GM15510 (cell line): Measurements from ENCODE around the gene ORAI2.

Experiments used
- POLR2A ChIP-seq: IDR thresholded peaks from 3 replicates; pipeline ENCODE4 v1.6.1; 2011; ENCODE audit warnings: borderline replicate concordance; ENCODE audit not compliant: insufficient read length; ENCODE audit errors: extremely low read depth

The ORAI2 gene

DNA sequence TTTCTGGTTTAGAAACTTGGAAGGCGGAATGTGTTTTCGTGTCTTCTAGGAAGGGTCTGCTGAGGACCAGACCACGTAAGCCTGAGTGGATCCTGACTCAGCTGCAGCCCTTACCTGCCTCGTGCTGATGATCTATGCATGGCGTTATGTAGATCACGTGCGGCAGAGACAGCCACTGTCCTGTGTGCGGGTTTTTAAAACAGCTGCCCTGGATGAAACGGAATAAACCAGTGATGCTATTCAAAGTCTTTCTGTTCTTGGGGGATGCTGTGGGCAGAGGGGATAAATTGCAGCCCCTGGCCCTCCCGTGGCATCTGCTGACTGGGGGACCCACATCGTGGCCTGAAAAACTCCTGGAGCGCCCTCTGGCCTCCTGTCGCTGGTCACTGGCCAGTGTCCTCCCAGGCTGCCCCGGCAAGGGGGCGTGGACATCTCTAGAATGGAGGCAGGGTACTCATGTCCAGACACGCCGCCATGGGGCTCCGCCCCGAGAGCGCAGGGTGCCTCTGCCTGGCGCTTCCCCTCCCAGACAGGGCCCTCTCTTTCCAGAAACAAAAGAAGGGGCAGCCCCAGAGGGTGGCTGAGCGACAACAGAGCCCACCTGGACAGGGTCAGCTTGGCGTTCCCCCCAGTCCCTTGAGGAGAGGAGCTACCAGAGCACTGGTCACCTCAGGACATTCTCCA is 18.1 kb downstream of the ORAI2 start:
- TF ChIP-seq POLR2A: peak; percentile 17

DNA sequence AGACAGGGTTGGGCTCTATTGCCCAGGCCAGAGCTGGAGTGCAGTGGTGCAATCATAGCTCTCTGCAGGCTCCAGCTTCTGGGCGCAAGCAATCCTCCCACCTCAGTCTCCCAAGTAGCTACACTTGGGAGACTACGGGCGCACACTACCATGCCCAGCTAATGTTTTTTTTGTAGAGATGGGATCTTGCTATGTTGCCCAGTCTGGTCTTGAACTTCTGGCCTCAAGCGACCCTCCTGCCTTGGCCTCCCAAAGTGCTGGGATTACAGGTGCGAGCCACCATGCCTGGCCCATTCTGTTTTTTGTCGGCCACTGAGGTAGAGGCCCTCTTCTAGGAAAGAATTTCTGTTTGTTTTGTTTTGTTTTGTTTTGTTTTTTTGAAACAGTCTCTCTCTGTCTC is 19.1 kb downstream of the ORAI2 start:
- no peak for TF ChIP-seq POLR2A

DNA sequence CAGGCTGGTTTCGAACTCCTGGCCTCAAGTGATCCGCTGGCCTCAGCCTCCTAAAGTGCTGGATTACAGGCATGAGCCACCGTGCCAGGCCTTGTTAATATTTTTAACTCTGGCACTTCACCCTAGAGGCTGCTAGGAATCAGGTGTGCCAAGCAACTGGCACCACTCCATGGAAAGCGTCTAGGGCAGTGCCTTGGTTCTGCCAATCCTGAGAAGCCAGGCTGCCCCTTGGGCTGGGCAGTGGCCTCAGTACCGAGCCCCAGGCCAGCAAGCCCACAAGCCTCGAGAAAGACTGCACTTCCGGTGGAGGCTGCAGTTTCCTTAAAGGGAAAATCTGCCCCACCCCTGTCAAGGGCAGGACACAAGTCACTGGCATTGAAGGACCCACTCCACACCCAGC is 19.9 kb downstream of the ORAI2 start:
- no peak for TF ChIP-seq POLR2A

DNA sequence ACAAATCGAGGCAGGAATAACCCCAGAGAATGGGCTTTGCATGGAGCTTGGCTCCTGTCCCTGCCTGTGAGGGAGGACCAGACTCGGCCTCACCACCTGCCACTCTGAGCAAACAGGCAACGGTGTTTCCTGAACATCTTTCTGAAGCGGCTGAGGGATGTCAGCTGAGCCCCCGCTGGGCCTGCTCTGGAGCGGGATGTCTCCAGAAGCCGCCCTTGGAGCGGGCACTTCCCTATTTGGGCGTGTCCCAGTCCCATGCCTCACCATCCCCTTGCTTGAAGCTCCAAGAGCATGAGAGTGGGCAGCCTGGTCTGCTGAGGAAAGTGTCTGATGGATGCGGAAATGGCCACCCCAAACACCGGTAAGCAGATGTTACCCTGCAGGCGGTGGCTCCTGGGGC is 21.1 kb downstream of the ORAI2 start:
- TF ChIP-seq POLR2A: no peak

DNA sequence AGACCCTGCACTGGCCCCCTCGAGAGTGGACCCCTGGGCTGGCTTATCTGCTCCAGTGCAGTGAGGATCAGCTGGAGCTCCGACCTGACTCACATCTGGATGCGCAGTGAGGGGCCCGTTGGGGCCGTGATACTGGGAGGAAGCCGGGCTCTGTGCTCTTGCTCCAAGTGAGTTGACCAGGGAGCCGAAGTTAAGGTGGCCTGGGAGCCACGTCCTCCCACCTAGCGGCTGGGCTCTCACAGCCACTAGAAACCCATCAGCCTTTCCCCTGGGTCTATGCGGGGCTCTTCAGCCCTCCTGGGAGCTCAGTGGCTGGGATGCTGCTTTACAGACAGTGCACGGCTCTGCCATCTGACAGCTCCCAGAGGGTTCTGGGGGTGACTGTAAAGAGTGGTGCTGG is 22.2 kb downstream of the ORAI2 start:
- no peak for TF ChIP-seq POLR2A

DNA sequence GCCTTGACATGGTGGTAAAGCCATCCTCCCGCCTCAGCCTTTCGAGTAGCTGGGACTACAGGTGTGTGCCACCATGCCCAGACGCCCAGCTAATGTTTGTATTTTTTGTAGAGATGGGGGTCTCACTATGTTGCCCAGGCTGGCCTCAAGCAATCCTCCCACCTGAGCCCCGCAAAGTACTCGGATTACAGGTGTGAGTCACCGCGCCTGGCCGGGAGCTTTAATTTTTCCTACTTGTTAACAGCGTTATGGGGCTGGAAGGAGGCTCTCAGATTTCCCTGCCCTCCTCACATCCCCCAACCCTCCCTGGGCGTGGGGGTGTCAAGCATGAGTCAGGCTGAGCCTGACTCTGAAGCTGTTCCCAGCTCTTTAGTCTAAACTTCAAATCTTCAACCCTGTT is 23.0 kb downstream of the ORAI2 start:
- TF ChIP-seq POLR2A: no peak

DNA sequence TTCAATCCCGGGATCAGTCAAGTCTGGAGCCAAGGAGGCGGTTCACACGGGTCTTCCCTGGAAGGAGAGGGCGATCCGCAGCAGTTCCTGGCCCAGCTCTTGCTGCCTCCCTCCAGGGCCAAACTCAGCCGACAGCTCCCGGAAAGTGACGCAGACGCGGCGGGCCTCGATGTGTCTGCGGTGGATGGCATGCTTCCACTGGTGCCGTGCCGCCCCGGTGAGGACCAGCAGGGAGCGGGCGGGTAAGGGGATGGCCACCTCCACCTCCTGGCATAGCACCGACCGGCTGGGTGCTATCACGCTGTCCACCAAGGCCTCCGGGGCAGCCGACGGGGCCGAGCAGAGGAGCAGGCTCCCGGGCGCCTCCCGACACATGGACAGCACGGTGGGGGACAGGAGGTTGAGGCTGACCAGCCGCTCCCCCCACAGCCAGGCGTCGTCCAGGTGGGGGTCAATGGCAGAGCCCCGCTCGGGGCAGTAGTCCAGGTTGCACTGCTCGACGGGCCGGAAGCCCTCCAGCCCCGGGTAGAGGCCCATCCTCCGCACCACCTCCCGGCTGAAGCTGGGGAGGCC is 24.1 kb downstream of the ORAI2 start:
- TF ChIP-seq POLR2A: no peak

DNA sequence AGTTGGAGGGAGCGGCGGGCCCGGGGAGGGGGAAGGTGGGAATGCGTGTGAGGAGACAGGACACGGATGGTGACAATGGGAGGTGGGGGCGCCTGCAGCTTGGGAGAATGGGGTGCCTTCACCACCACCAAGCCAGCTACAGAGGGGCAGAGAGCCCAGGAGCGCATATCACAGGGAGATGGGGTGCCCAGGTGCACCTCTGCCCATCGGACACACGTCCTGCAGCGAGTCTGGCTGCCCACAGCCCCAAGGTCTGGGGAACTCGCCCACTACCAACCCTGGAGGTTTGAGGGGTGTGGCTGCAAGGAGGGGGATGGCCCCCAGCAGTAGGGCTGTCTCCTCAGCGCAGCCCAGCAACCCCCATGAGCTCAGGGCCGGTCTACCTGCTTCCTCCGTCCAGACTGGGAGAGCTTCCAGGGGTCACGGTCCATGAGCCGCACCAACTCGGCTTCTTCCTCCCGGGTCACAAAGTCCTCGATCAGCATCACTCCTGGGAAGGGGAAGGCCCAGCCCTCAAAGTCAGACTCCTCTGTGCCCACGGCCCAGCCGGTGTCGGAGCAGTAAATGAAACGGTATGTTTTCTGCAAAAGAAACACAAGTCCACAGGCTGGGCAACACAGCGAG is 26.0 kb downstream of the ORAI2 start:
- TF ChIP-seq POLR2A: no peak

DNA sequence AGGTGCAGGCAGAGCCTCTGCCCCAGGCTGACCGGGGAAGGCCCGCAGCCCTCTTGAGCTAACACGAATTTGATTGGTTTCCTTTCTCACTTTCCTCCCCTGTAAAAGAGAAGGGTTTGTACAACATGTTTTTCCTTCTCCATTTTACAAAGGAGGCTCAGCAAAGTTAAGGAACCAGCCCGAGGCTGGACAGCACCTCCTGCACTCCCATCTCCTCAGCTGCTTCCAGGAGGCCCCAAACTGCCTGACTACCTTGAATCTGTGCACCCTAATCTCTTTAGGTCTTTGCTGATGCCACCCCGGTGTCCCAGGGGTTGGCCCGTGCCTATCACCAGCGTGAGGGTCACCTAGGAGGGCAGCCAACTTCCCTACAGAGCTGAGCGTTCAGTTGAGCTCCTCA is 27.1 kb downstream of the ORAI2 start:
- no peak for TF ChIP-seq POLR2A

DNA sequence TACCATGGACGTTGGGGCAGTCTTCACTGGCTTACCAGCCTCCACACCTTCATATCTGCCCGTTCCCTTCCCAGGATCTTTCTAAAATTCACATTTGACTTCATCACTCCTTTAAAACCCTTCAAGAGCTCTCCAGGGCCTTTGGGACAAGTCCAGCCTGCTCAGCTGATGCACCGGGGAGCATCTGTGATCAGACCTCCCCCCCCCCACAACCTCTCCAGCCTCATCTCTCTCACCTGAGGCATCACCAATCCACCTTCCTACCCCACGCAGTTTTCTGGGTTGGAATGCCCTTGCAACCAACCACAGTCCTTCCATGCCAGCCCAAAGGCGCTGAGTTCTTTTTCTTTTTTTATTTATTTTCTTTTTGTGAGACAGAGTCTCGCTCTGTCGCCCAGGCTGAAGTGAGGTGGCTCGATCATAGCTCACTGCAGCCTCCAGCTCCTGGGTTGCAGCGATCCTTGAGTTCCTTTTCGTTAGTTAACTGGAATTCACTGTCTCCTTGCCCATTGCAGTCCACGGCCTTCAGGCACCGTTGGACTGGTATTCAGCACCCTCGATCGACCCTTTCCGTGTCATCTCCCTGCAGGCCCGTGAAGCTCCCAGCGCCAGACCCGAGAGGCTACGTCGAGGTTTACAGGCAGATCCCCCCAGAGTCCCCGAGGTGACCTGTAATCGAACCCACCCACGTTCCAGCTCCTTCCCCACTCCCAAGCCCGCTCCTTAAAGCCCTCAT is 30.6 kb downstream of the ORAI2 start:
- no peak for TF ChIP-seq POLR2A

DNA sequence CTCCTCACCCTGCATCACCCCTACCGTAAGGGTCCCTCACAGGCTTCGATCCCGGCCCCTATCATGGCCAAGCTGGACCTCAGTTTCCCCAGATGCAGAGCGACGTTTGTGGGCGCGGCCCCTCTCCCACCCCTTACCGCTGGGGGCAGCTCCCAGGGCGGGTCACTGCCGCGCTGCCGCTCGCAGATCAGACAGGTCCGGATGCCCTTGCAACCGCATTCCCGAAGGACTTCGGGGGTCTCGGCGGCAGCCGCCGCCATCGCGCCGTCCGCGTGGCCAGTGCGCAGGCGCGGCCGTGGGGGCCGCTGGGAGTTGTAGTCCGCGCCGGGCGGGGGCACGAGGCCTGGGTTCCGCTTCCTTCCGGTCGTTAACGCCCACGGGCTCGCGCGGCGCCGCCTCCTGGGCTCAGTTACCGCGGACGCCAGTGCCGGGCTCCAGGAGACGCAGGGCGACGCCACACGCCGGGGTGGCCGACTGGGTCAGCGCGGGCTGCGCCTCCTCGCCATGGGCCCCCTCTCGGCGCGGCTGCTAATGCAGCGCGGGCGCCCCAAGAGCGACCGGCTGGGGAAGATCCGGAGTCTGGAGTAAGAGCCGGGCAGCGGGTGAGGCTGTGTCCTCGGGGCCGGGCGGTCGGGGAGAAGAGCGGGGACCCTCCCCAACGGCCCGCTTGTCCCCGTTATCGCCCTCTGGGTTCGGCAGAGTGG is 31.4 kb downstream of the ORAI2 start, which contains the start of the genes ALKBH4 and LRWD1:
ALKBH4 (minus strand) TSS at position 287 of the 704 bp plus-strand sequence; CDS start at position 260, 27 bp downstream.
LRWD1 (plus strand) TSS at position 408 of the 704 bp plus-strand sequence; CDS start at position 505, 97 bp downstream.
- peak; percentile 89 for TF ChIP-seq POLR2A

DNA sequence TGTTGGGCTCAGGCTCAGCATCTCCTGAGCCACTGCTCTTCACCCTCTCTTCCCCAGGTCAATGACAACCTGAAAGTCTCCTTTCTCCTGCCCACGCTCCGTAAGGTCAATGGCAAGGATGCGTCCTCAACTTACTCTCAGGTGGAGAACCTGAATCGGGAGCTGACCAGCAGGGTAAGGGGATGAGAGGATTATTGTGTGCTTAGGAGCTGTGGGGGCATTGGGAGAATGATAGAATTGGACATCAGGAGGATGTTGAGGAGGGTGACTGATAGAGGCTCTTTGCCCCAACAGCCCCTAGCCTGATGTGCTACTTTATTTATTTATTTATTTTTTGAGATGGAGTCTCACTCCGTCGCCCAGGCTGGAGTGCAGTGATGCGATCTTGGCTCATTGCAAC is 32.7 kb downstream of the ORAI2 start:
- no peak for TF ChIP-seq POLR2A

DNA sequence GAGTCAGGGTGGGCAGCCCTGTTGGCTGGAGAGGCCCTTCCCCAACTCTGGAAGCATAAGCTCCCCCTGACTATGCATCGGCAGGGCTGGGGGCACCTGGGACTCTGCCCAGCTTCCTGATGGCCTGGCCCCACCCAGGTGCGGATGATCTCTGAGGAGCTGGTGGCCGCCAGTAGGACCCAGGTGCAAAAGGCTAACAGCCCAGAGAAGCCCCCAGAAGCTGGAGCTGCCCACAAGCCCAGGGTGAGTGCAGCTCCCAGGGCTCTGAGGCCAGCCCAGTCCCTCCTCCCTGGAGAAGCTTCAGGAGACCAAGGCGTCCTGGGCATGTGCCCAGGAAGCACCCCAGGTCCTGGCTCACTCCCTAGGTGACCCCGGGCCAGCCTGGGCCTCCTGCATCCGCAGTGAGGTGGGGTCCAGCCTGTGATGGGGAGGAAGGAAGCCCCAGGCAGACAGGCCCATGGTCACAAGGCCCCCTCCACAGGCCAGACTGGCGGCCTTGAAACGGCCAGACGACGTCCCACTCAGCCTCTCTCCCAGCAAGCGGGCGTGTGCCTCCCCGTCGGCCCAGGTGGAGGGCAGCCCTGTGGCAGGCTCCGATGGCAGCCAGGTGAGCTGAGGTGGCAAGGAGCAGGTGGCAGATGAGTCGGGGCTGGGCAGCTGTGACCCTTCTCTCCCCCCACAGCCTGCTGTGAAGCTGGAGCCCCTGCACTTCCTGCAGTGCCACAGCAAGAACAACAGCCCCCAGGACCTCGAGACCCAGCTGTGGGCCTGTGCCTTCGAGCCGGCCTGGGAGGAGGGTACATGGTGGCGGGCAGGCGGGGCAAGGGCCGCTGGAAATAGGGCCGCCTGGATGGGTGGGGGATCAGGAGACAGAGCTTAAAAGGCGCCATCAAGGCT is 34.5 kb downstream of the ORAI2 start:
- no peak for TF ChIP-seq POLR2A
